Right kidney (tissue), 1 donor: Measurements from ENCODE around the gene CTDSPL.

Experiments
- DNase-seq: peaks from one replicate; pipeline ENCODE4 v3.0.0-alpha.2; 2016

The CTDSPL gene

DNA sequence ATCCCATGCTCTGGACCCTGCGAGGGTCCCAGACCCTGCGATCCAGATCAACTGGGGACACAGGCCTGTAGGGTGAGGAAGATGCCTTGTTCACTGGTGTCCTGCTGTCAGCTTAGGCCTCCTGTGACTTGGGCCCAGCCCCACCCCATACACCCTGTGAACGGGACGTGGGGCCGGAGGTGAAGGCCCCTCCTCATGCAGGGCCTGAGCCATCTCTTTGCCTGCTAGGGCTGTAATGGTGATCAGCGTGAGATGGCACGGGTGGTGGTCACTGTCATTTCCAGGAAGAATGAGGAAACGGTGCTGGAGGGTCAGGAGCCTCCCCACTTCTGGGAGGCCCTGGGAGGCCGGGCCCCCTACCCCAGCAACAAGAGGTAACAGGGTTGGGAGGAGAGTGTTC lies 141.3 kb downstream of the CTDSPL start:
- no peak for DNase-seq

GRCh38 chr3:38003371-38003816 lies 141.7 kb downstream of the CTDSPL start:
- peak; percentile 57 for DNase-seq

- no peak for DNase-seq
These were observed 142.2 kb downstream of the CTDSPL start for GRCh38 chr3:38003817-38004414.

- peak; percentile 55 for DNase-seq
These were observed 142.9 kb downstream of the CTDSPL start for GRCh38 chr3:38004415-38005075.

DNA sequence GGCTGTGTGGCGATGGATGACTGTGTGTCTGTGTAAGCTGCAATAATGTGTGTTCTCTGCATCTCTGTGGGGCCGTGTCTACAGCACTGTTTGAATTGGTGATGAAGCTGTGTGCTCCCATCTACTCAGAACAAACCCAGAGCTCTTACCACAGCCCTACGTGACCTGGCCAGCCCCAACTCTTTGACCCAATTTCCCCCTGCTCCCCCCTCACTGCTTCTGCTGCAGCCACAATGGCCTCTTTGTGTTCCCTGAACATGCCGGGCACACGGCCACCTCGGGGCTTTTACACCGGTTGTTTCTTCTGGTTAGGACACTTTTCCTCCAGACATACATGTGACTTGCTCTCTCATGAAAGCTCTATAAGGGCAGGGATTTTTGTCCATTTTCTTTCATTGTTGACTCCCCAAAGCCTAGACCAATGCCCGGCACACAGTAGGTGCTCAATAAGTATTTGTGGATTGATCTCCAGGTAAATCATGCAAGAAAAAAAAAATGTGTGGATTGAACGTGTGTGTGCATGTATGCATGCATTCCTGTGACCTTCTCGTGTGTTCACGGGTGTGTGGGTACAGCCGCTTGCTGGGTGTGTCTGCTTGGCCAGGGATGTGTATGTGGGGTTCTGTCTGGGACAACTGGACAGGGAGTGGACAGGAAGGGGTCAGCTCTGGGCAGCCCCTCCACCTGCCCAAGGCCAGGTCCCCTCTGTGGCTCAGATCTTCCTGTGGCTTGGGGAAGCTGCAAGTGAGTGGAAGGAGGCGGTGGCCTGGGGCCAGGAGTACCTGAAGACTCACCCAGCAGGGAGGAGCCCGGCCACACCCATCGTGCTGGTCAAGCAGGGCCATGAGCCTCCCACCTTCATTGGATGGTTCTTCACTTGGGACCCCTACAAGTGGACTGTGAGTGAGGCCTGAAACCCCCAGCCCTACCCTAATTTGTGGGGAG lies 143.7 kb downstream of the CTDSPL start:
- DNase-seq, result no peak

- no peak for DNase-seq
These were observed 144.4 kb downstream of the CTDSPL start for GRCh38 chr3:38006031-38006430.

DNA sequence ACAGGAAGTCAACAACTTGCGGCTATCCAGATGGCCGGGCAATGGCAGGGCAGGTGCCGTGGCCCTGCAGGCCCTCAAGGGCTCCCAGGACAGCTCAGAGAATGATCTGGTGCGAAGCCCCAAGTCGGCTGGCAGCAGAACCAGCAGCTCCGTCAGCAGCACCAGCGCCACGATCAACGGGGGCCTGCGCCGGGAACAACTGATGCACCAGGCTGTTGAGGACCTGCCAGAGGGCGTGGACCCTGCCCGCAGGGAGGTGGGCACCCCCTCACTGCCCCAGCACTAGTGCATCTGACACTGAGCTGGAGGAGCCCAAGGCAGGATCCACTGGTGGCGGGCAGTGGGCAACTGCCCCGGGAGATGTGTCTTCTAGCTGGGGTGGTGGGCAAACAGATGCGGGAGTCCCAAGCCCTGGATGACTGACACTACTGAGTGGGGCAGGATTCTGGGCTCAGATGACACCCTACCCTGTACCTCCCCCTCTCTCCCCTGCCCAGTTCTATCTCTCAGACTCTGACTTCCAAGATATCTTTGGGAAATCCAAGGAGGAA lies 144.8 kb downstream of the CTDSPL start:
- DNase-seq, result no peak

- no peak for DNase-seq
These were observed 146.0 kb downstream of the CTDSPL start for GRCh38 chr3:38007754-38008090.

DNA sequence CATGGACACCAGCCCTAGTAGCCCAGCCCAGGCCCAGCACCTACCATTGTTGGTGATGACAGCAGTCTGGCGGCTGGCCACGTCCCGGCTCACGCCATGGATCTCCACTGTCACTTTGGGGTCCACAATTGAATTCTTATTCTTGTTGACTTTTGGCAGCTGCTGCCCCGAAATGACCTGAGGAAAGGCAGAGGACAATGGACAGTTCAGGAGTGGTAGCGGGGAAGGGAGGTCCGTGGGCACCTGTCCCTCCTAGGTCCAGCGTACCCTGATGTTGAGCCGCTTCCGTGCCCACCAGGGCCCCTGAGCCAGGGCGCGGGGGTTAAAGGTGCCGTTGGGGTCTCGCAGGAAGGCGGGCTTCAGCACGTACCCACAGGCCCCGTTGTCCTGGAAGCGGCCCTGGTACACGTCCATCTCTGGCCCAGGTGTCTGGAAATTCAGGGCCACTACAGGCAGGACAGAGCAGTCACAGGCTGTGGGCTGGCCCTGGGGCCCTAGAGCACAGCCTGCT lies 146.6 kb downstream of the CTDSPL start:
- no peak for DNase-seq

DNA sequence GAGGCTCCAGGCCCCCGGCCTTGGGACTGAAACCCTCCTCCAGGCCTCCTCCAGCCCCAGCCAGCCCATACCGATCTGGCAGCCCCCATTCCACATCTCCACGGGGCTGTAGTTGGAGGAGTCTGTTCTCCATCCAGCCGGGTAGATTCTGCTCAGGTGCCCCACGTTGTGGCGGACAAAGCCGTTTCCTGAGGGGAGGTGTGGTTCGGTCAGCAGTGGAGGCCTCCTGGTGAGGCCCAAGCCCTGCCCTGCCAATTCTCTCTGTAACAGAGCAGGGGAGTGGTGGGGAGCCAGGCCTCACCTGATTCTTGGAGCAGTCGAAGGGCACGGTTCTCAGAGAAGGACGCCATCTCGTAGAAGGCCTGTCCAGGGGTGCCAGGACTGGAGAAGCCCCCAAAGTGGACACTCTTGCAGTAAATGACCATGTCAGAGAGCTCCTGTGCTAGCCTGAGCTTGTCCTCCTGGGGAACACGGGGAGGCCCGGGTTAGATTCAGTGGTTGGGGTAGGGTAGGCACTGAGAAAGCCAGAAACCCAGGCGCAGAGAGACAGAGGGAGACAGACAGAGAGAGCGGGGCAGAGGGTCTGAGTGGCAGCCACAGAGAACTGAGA lies 147.4 kb downstream of the CTDSPL start:
- no peak for DNase-seq

- DNase-seq, result no peak
These were observed 148.3 kb downstream of the CTDSPL start for GRCh38 chr3:38009807-38010591.

DNA sequence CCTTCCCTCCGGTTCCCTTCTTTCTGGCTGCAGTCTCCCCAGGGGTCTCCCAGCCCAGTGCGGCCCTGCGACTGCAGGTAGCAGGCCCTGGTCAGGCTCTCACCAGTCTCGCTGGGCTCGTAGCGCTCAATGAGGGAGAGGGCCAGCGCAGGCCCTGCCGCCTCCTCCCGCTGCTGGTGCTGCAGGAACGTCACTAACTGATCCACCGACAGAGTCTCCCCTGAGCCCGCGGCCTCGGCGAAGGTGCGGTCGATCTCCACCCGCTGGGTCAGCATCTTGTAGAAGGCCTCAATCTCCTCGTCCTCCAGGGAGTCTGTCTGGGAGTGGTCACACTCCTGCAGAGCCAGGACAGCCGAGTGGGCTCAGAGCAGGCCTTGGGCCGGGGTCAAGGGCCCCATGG lies 149.4 kb downstream of the CTDSPL start:
- DNase-seq, result no peak

- no peak for DNase-seq
These were observed 153.8 kb downstream of the CTDSPL start for GRCh38 chr3:38015485-38015884.

- no peak for DNase-seq
These were observed 154.3 kb downstream of the CTDSPL start for GRCh38 chr3:38015984-38016383.

- no peak for DNase-seq
These were observed 154.7 kb downstream of the CTDSPL start for GRCh38 chr3:38016410-38016809.

- DNase-seq, result no peak
These were observed 155.3 kb downstream of the CTDSPL start for GRCh38 chr3:38016847-38017444.

DNA sequence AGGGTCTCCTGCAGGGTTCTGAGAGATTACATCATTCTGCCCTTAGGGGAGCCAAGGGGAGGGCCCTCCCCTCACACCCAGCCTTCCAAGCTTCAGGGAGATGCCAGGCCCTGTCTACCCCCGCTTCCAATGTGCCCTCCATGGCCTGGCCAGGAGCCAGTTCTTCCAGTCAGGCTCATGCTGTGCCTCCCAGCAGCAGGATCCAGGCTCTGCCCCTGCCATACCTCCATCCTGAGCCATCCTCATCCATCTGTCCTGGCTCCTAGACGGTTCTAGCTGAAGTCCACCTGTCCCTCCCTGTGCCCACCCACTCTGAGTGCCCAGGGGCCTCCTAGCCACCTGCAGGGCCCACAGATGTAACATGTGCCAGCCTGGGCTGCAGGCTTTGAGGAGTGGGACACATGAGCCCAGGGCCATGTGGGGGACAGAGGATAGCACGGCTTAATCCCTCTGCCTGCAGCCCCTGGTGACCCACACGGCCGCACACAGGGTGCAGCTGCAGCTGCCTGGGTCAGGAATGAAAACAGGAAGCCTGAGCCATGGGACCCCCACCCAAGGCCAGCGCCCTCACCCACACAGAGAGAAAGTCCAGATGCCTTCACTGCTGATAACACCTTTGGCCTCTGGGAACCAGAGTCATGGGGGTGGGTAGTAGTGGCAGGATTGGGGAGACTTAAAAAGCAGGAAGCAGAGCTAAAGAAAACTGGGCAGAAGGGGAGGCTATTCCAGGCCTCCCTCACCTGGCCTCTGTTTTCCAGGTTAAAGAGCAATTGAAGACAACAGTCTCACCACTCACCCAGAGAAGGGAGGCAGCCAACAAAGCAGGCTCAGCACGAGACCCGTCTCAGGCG lies 156.0 kb downstream of the CTDSPL start:
- no peak for DNase-seq

DNA sequence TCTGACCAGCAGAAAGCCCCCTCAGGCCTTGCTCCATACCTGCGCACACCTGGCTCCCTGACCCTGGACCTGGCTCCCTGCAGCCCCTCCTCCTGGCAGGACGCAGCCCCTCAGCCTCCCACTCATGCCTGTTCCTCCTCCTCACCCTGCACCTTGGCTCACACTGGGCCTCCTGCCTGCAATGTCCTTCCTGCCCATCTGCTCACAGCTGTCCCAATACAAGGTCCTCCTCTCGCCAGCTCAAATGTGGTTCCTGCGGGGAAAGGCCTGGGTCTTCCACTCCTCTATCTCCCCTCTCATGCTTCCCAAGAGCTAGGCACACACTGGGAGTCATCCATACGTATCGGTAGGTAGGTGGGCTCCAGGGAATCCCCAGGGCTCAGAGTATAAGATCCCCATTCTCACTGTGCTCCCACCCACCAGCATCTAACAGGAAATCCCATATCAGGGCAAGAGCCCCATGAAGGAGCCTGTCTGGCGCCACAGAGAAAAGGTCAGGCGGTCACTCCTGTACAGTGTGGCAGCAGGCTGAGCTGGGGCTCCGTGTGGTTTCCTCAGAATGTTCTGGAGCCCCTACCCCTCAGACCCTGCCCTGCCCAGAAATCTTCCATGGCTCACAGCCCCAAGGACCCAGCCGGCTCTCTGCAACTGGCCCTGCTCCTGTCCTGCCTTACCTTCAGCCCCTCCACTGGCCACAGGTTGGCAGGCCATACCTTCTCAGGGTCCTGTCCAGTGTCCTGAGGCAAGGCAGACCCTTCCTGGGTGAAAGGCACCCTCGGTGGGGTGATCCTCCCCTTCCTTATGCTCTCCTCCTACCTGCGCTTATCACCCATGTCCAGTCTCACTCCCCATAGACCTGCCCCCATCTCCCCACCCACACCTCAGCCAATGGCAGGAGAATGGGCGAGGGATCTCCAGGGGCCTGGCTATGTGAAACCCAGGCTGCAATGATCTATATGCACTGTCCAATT lies 156.9 kb downstream of the CTDSPL start:
- DNase-seq, result no peak
